DMS79 treated with DMSO at 0.1 percent for 48 hours (cell line): ENCODE measurements around the gene RAB11FIP2.

ENCODE experiments used
- DNase-seq: peaks from one replicate; lab custom pipeline; 2025; lab: John Stamatoyannopoulos, UW

The RAB11FIP2 gene

GRCh38 chr10:117980755-117981702, 65.7 kb downstream of the RAB11FIP2 start:
- DNase-seq, result no peak

- no peak for DNase-seq
Observed at GRCh38 chr10:117980216-117980615, 66.5 kb downstream of the RAB11FIP2 start.

GRCh38 chr10:117972168-117972837, 74.4 kb downstream of the RAB11FIP2 start:
- DNase-seq, result no peak

GRCh38 chr10:117970962-117971361, 75.8 kb downstream of the RAB11FIP2 start:
- DNase-seq, result no peak

GRCh38 chr10:117969592-117969991, 77.1 kb downstream of the RAB11FIP2 start:
- no peak for DNase-seq

- no peak for DNase-seq
Observed at GRCh38 chr10:117968354-117969182, 78.2 kb downstream of the RAB11FIP2 start.

GRCh38 chr10:117967149-117967650, 79.5 kb downstream of the RAB11FIP2 start:
- DNase-seq, result no peak

GRCh38 chr10:117965984-117966383, 80.8 kb downstream of the RAB11FIP2 start:
- DNase-seq, result no peak

DNA sequence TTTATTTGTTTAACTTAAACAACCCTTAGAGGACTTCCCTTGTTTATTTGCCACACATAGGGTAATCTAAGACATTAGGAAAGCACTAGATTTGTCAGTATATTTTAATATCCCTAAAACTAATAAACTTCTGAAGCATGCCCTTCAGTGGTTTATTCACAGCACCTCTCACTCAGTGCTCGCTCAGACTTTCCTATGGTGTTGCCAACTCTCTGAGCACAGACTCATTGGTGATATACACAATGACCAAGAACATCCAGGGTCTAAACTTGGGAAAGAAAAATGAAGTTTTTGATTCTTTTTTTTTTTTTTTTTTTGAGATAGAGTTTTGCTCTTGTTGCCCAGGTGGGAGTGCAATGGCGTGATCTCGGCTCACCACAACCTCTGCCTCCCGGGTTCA, 82.2 kb downstream of the RAB11FIP2 start:
- DNase-seq, result peak; percentile 80

GRCh38 chr10:117960345-117960935, 86.3 kb downstream of the RAB11FIP2 start:
- no peak for DNase-seq

DNA sequence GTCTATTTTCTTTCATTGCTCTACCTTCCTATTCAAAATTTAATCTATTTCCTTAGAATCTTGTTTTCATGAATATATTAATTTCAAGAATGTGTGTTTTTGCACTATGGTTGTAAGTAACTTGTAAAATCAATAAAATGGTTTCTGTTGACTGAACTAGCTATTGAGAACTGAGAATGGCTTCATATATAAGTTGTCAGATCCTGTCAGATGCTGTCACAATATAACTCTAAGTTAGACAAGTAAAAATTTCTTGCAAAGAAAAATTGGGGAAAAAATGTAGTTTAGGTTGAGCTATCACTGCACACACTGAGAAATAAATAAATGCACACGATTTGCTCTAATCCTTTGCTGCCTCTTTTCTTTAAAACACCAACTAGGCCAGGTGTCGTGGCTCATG, 89.8 kb downstream of the RAB11FIP2 start:
- DNase-seq, result no peak

- DNase-seq, result no peak
Observed at GRCh38 chr10:117955176-117955575, 91.6 kb downstream of the RAB11FIP2 start.
